ENCODE data around the gene HTRA2.
"Not testable (repeated sequence)": the region's sequence is repeated elsewhere in the genome, so short reads cannot be mapped to it uniquely, and the experiment has no call there.

HTRA2 gene

DNA sequence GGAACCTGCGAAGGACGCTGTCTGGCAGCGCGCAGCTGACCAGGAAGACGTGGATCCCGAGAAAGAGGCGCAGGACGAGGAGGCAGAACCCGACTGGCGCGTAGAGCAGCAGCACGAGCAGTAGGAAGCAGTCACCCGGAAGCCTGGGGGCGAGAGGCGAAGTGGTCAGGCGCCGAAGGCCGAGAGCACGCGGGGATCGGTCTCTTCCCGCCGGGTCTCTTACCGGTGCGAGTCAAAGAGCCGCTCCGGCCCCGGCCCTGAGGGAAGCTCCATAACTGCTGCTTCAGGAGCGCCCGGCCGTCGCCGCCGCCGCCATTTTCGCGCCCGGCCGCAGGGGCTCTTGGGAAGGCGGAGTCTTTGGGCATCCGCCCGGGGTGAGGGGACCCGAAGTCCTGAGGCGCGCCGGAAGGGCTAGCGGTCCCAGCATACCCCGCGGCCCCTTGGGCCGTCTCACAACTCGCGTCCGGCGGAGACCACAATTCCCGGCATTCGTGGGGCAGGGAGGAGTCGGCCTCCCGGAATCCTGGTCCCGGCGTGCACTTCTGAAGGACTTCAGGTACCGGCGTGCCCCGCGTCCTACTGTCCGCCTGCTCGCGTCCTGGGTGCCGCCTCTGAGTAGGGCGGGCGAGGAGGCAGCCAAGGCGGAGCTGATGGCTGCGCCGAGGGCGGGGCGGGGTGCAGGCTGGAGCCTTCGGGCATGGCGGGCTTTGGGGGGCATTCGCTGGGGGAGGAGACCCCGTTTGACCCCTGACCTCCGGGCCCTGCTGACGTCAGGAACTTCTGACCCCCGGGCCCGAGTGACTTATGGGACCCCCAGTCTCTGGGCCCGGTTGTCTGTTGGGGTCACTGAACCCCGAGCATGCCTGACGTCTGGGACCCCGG is at the start of gene HTRA2, which contains the start of gene AUP1:
Gene HTRA2, plus strand, starts transcription at position 577 of the 882 bp plus-strand sequence. Its CDS starts 74 bp downstream, at position 651.
Gene AUP1, minus strand, starts transcription at position 350 of the 882 bp plus-strand sequence. Its CDS starts 77 bp downstream, at position 273.
- in situ Hi-C loops (cut with HindIII; ENCODE audit: low sequenced_read_pairs): no loop called here

DNA sequence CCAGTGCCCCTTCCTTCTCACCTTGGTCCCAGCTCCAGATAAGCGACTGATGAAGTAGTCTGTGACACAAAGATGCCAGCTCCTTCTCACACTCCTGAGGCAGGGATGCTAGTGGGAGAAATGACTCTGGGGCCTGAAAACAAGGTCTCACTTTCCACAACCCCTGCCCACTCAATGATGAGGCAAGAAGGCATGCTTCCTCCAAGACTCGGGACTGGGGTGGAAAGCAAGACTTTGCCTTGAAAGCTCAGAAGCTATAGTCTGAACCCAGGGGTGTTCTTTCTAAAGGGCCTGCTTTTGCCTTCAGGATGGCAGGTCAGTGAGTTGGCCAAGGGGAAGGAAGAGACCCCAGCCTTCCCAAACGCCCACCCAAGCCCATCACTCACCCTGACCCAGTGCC is 48.3 kb upstream of the HTRA2 start:
- in situ Hi-C loops (cut with HindIII; ENCODE audit: low sequenced_read_pairs): no loop called here

DNA sequence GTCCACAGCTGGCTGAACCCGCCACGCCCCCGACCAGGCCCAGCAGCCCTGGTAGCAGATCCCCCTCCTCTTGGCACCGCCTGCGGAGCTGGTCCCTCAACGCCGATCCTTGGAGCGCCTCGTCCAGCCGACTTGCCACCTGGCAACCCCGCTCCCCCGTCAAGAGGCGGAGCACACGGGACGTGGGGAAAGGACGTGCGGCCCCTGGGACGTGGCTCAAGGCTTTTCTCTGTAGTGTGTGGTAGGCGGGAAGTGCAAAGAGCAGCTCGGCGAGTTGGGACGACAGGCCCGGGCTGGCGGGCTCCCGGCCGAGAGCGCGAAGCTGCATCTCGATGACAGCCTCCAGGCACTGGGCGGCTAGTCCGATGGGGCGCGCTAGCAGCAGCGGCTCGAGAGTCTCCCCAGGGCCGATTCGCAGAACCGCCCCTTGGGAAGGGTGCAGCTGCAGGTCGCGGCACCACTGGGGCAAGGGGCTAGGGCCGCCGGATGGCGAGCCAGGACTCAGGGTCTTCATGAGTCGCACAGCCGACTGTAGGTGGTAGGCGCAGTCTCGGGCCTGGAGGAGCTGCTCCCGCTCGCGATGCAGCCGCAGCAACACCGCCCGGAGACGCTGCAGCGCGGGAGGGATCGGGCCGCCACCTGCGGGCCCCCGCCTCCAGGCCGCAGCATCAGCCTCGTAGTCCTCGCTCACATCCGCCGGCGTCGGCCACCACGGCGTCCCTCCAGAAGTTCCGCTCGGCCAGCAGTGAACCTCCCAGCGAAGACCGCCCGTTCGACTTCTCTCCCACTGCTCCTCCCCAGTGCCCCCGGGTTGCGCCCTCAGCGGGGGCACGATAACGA is 47.6 kb upstream of the HTRA2 start:
- in situ Hi-C loops (cut with HindIII; ENCODE audit: low sequenced_read_pairs): no loop called here

DNA sequence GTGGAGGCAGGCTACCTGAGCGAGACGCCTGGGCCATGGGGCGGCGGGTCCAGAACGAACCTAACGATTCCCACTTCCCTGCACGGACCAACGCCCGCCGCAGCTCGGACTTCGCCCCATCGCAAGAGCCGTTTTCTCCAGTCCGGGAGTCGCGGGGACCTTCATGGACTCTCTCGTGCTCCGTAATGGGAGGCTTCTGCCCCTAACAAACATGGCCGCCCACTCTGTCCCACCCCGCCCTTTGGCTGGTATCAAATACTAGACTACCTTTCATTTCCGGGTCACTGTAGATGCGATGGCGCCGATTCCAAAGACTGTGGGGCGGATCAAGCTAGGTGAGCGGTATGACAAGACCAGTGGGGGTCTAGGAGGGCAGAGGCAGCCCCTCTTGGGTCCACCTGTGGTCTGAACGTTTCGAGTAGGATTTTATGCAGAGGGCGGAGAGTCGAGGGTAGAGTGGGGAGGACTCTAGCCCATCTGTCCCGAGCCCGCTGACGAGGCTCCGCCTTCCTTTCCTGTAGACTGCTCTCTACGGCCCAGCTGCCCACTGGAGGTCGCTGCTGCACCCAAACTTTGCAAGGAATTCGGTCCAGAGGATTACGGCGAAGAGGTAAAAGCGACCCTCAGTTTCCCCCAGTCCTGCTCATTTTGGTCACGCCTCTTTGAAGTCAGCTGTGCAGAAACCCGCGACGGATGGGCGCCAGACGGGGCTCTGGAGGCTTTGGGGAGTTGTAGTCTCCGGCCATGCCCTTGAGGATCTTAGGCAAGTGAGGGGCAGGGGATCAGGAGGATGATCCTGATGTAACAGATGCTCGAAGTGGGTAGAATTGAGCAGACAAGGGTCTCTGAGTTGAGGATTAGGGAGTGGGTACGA is 46.7 kb upstream of the HTRA2 start, which contains the start of the genes CCDC142 and TTC31:
Gene CCDC142, minus strand, starts transcription at position 198 of the 874 bp plus-strand sequence. Its CDS starts 161 bp downstream, at position 37.
Gene TTC31, plus strand, starts transcription at position 281 of the 874 bp plus-strand sequence. Its CDS starts 15 bp downstream, at position 296.
- in situ Hi-C loops (cut with HindIII; ENCODE audit: low sequenced_read_pairs): no loop called here

DNA sequence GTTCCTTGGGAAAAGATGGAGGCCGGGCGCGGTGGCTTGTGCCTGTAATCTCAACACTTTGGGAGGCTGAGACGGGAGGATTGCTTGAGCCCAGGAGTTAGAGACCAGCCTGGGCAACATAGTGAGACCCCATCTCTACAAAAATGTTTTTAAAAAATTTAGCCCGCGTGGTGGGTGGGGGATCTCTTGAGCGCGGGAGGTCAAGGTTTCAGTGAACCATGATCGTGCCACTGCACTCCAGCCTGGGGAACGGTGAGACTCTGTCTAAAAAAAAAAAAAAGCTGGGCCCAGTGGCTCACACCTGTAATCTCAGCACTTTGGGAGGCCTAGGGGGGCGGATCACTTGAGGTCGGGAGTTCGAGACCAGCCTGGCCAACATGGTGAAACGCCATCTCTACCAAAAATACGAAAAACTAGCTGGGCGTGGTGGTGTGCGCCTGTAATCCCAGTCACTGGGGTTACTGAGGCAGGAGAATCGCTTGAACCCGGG is 46.0 kb upstream of the HTRA2 start:
- in situ Hi-C loops (cut with HindIII; ENCODE audit: low sequenced_read_pairs): not testable (repeated sequence)

- in situ Hi-C loops (cut with HindIII; ENCODE audit: low sequenced_read_pairs): no loop called here
These were observed 43.6 kb upstream of the HTRA2 start for GRCh38 chr2:74486141-74486540.

GRCh38 chr2:74488643-74489481 is 40.9 kb upstream of the HTRA2 start:
- in situ Hi-C loops (cut with HindIII; ENCODE audit: low sequenced_read_pairs): no loop called here

DNA sequence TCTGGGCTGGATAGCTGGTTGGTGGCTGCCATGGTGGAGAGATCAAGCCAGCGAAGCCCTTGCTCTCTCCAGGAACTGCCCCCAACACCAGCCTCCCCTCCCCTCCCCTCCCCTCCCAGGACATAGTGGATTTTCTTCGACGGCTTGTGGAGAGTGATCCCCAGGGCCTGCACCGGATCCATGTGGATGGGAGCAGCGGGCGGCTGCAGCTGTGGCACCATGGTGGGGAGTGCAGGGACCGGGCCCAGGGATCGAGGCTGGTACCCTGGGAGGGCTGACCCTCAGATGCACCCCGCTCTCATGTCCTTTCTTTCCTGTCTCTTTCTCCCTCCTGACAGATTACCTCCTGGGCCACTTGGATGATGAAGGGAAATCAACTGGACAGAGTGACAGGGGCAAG is 39.8 kb upstream of the HTRA2 start:
- in situ Hi-C loops (cut with HindIII; ENCODE audit: low sequenced_read_pairs): loop anchor here (5.0 kb wide), 1 partner anchor 97 kb away; no protein-coding TSS in a partner anchor

GRCh38 chr2:74491648-74492544 is 37.8 kb upstream of the HTRA2 start:
- in situ Hi-C loops (cut with HindIII; ENCODE audit: low sequenced_read_pairs): loop anchor here (5.0 kb wide), 1 partner anchor 95 kb away; no protein-coding TSS in a partner anchor

DNA sequence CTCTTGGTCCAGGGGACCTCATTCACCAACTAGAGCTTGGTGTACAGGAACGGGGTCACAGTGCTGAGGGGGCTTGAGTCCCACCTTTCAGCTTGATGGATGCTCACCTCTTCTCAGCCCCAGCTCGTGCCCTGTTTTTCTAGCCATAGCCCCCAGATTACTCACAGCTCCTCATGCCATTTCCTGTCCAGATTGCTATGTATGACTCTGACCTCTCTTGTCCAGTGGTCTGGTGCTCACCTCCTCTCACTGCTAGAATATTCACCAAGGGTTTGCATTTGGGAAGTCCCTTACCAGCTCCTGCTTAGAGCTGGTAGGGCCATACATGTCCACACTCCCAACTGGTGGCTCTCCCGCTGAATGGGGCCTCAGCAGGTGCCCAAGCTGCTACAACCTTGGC is 36.2 kb upstream of the HTRA2 start:
- in situ Hi-C loops (cut with HindIII; ENCODE audit: low sequenced_read_pairs): loop anchor here (5.0 kb wide), 1 partner anchor 94 kb away; no protein-coding TSS in a partner anchor

DNA sequence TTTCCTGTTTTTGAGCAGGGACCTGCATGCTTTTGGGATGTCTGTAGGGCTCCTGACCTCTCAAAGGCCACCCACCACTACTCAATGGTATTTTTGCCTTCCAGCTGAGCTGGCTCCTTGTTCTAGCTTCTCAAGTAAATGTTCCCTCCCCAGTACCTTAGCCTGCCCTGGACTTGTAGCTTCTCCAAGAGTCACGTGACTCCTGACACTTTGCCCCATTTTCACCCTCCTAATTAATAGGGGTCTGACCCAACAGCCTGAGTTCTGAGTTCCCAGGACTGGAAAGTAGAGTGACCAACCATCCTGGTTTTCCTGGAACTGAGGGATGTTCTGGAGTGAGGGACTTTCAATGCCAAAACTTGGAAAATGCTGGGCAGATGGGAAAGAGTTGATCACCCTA is 34.3 kb upstream of the HTRA2 start:
- in situ Hi-C loops (cut with HindIII; ENCODE audit: low sequenced_read_pairs): no loop called here

DNA sequence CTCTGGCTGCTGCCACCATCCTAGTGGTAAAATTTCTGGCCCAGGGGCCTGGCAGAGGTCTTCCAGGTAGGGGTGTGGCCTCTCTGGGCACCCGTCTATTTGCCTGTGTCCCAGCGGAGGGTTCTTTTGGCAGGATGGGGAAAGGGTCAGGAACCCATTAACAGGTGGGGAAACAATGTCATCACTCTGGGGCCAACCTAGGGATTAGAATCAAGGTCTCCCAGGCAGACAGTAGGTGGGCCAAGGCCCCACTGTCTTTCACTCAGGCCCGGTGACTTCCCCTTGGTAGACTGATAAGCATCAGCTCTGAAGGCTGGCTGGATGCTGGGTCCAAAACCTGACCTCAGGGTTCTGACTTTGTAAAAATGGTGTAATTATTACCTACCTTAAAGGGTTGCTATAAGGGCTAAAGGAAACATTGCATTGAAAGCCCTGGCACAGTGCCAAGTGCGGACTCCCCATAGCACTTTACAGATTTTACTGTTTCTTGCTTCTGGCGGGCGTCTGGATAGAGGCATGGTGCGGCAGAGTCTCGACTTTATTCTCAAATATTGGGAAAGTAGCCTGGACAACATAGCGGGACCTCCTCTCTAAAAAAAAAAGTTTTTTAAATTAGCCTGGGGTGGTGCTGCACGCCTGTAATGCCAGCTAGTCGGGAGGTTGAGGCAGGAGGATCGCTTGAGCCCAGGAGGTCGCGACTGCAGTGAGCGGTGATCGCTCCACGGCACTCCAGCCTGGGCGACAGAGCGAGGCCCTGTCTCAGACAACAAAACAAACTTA is 32.5 kb upstream of the HTRA2 start:
- in situ Hi-C loops (cut with HindIII; ENCODE audit: low sequenced_read_pairs): no loop called here

DNA sequence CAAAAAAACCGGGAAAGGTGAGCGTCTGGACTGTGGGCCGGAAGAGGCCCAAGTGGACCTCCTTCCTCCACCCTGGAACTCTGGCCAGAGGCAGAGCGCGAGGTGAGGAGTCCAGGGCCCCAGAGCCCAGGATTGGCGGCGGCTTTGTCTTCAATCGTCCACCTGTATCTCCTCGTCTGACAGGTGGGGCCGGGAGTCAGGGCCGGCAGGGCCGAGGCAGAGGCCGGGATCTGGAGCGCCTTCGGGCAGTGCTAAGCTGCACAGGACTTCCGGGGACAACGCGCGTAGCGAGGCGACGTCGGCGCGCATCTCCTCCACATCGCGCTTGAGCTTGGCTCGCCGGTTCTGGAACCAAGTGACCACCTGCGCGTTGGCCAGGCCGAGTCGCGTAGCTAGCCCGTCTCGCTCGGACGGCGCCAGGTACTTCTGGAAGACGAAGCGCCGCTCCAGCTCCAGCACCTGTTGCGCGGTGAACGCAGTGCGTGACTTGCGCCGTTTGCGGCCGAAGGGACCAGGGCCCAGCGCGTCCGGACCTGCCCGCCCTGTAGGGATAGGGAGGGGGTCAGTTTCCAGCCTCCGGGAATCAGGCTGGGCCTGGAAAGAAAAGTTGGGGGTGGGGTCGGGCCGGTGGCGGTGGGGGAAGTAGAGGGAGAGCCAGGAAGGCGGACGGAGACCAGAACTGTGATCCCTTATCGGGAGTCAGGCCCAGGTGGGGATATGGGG is 31.8 kb upstream of the HTRA2 start:
- in situ Hi-C loops (cut with HindIII; ENCODE audit: low sequenced_read_pairs): no loop called here

DNA sequence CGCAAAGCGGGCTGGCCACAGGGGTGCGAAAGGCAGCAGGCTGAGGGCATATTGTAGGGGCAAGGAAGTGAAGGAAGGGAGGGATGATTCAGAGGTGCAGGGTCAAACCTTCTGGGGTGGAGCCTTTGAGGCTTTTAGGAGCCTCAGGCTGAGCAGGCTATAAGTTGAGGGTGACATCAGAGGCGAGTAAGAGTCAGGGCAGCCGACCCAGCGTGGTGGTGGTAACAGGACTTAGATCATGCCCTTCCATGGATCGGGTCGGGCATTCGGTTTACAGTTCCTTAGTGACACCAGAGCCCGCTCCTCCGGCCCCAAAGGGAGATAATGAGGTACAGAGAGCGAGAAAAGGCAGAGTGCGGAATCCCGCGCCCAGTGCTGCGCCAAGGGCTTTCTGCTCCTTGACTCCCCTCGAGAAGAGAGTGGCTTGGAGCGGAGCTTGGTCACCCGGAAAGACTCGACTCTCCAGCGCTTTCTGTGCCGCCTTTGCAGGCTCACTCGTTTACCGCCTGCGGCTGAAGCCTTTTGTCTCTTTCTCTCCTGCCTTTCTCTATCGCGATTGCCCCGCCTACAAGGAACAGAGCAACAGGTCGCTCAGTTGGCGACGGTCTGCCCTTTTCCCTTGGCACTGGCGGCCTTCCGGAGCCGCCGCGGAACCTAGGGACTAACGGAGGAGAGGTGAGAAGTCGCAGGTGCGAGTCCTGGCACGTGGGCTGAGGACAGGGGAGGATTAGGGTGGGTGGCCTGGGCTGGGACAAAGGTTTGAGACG is 31.1 kb upstream of the HTRA2 start:
- in situ Hi-C loops (cut with HindIII; ENCODE audit: low sequenced_read_pairs): no loop called here

GRCh38 chr2:74499267-74499939 is 30.3 kb upstream of the HTRA2 start, which contains the start of gene LBX2:
TSS of gene LBX2 (minus strand) at chr2:74499603. CDS start at chr2:74499537, 66 bp downstream.
- in situ Hi-C loops (cut with HindIII; ENCODE audit: low sequenced_read_pairs): no loop called here
